ENCODE results near the gene ZNF24. TPM values are rescaled to one million over a fixed set of nuclear protein-coding genes. Genes with fewer than 3 reads are reported as not detected.

The ZNF24 gene
- total and polyA plus RNA-seq, 7 donors, result 16.0 to 63.8 (median 40.6) TPM

GRCh38 chr18:35376393-35376741, 32.1 kb upstream of the ZNF24 start:
- TF ChIP-seq, protein P1, sequence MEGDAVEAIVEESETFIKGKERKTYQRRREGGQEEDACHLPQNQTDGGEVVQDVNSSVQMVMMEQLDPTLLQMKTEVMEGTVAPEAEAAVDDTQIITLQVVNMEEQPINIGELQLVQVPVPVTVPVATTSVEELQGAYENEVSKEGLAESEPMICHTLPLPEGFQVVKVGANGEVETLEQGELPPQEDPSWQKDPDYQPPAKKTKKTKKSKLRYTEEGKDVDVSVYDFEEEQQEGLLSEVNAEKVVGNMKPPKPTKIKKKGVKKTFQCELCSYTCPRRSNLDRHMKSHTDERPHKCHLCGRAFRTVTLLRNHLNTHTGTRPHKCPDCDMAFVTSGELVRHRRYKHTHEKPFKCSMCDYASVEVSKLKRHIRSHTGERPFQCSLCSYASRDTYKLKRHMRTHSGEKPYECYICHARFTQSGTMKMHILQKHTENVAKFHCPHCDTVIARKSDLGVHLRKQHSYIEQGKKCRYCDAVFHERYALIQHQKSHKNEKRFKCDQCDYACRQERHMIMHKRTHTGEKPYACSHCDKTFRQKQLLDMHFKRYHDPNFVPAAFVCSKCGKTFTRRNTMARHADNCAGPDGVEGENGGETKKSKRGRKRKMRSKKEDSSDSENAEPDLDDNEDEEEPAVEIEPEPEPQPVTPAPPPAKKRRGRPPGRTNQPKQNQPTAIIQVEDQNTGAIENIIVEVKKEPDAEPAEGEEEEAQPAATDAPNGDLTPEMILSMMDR (IDR thresholded peaks at IDR 0.05), result no peak
- H3K27ac ChIP-seq, result no peak overlapping the region

DNA sequence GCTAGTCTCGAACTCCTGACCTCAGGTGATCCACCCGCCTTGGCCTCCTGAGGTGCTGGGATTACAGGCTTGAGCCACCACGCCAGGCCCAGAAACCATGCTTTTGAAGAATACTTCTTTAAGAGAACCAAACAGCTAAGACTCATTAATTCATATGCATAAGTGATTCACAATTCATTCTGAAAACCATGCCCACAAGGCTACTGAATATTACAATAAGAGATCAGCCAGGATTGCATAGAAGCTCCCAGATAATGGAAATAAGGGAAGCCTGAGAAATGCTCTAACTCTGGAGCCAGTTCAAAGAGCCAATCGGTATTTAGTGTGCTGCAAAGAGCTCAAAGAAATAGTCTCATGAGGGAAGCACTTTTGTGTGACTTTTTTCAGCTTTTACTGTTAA, 30.5 kb upstream of the ZNF24 start:
- no peak for ATAC-seq

More at GRCh38 chr18:35376393-35376741, 32.1 kb upstream of the ZNF24 start:
- Histone ChIP-seq H3K4me1 (peaks cover 4% of the 10 kb centered on the region), H3K9me3 (no peaks in the 10 kb centered on the region), H3K36me3 (ENCODE audit: insufficient read depth in 1 of 2, low read depth in 1 of 2) (no peaks in the 10 kb centered on the region), H3K27me3 (ENCODE audit: insufficient read depth in 3 of 3, low read length in 2 of 3) (peaks cover 0 to 20% (median 0%) of the 10 kb centered on the region in 3 donors), H3K4me3 (peak overlapping the region; percentile 87)
- ATAC-seq (peak; percentile 23 to 52 (median 33)), DNase-seq (peak; percentile 33 to 48)
- WGBS, 3 donors, result 20 to 31% (median 27%) methylated on average over 13 of the region's 13 CpGs
- intact Hi-C loops (cut with DNase I), result no loop called here

DNA sequence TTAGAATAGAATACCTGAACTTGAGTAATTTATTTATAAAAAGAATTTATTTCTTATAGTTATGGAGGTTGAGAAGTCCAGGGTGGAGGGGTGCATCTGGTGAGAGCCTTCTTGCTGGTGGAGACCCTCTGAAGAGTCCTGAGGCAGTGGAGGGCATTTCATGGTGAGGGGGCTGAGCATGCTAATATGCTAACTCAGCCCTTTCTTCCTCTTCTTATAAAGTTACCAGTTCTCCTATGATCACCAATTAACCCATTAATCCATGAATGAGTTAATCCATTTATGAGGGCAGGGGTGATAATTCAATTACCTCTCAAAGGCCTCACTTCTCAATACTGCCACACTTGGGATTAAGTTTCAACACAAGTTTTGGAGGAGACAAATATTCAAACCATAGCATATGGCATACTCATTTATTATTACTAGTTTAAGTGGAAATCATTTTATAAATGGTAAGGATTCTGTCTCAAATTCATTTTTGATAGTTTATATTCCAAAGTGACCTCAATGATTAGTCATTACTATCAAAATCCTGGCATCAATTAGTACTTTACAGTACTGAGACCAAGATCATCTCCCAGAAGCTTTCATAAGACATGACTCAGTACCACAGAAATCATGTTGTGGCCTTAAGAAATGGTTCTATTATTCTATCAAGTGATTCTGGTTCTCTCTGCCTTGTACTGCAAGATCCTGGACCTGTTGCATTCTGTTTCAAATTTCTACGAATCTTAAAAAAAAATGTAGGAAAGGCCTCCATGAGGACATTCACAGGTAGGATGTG, 27.4 kb upstream of the ZNF24 start:
- H3K36me3 ChIP-seq (ENCODE audit: insufficient read depth in 1 of 2, low read depth in 1 of 2), result no peaks in the 10 kb centered on the region
- no peaks in the 10 kb centered on the region for H3K9me3 ChIP-seq
- ATAC-seq (no peak), DNase-seq (no peak)
- no peaks in the 10 kb centered on the region for H3K4me1 ChIP-seq
- intact Hi-C loops (cut with DNase I), result no loop called here
- H3K4me3 ChIP-seq, result no peak overlapping the region
- WGBS, 3 donors, result 95 to 98% (median 96%) methylated on average over 1 of the region's 1 CpG
- no peaks in the 10 kb centered on the region for H3K27me3 ChIP-seq (ENCODE audit: insufficient read depth in 3 of 3, low read length in 2 of 3)
- TF ChIP-seq, protein P1 (IDR thresholded peaks at IDR 0.05), result no peak
- H3K27ac ChIP-seq, result no peak overlapping the region

More for the DNA sequence above, 30.5 kb upstream of the ZNF24 start:
- Histone ChIP-seq H3K4me1 (peaks cover 4% of the 10 kb centered on the region), H3K9me3 (no peaks in the 10 kb centered on the region), H3K27ac (no peak overlapping the region), H3K27me3 (ENCODE audit: insufficient read depth in 3 of 3, low read length in 2 of 3) (peaks cover 0 to 20% (median 0%) of the 10 kb centered on the region in 3 donors), H3K36me3 (ENCODE audit: insufficient read depth in 1 of 2, low read depth in 1 of 2) (no peaks in the 10 kb centered on the region), H3K4me3 (no peak overlapping the region)
- TF ChIP-seq, protein P1 (IDR thresholded peaks at IDR 0.05), result no peak
- DNase-seq, result no peak
- 82 to 89% (median 86%) methylated on average over 4 of the region's 4 CpGs for WGBS, 3 donors
- intact Hi-C loops (cut with DNase I), result no loop called here

DNA sequence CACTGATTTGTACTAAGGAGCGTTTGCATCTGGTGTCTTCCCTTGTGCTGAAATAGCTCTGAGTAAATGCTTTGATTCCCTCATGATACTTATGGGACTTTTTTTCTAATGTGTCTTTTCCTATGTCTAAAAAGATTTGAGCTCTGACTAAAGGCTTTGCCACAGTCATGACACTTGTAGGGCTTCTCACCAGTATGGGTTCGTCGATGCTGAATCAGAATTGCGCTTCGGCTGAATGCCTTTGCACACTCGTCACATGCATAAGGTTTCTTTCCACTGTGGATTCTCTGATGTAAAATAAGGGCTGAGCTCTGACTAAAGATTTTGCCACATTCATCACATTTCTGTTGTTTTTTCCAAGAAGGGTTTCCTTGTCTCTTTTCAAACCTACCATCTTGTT, 24.9 kb upstream of the ZNF24 start:
- Histone ChIP-seq H3K4me3 (no peak overlapping the region), H3K36me3 (ENCODE audit: insufficient read depth in 1 of 2, low read depth in 1 of 2) (no peaks in the 10 kb centered on the region), H3K9me3 (no peaks in the 10 kb centered on the region), H3K4me1 (no peaks in the 10 kb centered on the region), H3K27ac (no peak overlapping the region), H3K27me3 (ENCODE audit: insufficient read depth in 3 of 3, low read length in 2 of 3) (no peaks in the 10 kb centered on the region)
- ATAC-seq, result no peak
- intact Hi-C loops (cut with DNase I), result no loop called here
- 94 to 97% (median 94%) methylated on average over 6 of the region's 6 CpGs for WGBS, 3 donors
- TF ChIP-seq, protein P1 (IDR thresholded peaks at IDR 0.05), result no peak
- no peak for DNase-seq

All from psoas muscle (tissue), 8 donors.